Stomach (tissue), 4 donors: Measurements from ENCODE around the gene SDSL.

Experiments used
- EP300 ChIP-seq: sonication (generic); formaldehyde crosslinking; IDR thresholded peaks from one replicate; pipeline ENCODE4 v1.6.1; 2017; ENCODE audit warnings: antibody characterized with exemption
- POLR2AphosphoS5 ChIP-seq, 3 donors: sonication (generic); formaldehyde crosslinking; IDR thresholded peaks; one replicate each; pipeline ENCODE4 v1.6.1; 2016; ENCODE audit warnings: antibody characterized with exemption in 3 of 3
- TF ChIP-seq, protein P1 (sequence below), 7 experiments: fragments of 450-650 bp in 4 of 7; fragments of 200-600 bp in 3 of 7; sonication (generic) in 3 of 7; IDR thresholded peaks; one replicate each; pipeline ENCODE4 v1.5.1; 2016 to 2019; ENCODE audit warnings: antibody characterized with exemption in 7 of 7, control low read depth in 2 of 7, mild to moderate bottlenecking in 1 of 7

DNA sequence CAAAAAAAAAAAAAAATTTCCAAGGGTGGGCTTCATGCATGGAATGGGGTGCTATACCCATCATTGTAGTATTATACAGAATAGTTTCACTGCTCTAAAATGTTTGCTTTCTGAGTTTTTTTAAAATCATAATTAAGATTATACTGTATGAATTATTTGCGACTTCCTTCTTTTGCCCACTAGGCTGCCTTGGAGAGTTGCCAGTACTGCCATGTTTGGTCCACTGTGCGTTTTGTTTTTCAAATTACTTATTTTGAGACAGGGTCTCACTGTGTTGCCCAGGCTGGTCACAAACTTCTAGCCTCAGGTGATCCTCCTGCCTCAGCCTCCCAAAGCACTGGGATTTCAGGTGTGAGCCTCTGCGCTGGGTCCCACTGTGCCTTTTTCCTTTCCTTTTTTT, 43.9 kb upstream of the SDSL start:
- TF ChIP-seq, protein P1, sequence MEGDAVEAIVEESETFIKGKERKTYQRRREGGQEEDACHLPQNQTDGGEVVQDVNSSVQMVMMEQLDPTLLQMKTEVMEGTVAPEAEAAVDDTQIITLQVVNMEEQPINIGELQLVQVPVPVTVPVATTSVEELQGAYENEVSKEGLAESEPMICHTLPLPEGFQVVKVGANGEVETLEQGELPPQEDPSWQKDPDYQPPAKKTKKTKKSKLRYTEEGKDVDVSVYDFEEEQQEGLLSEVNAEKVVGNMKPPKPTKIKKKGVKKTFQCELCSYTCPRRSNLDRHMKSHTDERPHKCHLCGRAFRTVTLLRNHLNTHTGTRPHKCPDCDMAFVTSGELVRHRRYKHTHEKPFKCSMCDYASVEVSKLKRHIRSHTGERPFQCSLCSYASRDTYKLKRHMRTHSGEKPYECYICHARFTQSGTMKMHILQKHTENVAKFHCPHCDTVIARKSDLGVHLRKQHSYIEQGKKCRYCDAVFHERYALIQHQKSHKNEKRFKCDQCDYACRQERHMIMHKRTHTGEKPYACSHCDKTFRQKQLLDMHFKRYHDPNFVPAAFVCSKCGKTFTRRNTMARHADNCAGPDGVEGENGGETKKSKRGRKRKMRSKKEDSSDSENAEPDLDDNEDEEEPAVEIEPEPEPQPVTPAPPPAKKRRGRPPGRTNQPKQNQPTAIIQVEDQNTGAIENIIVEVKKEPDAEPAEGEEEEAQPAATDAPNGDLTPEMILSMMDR (IDR thresholded peaks at IDR 0.05), result no peak
- TF ChIP-seq POLR2AphosphoS5 (IDR thresholded peaks at IDR 0.05) (no peak), EP300 (no peak)
